Smooth muscle cell (in vitro differentiated cells): Measurements from ENCODE around the gene LIF. TPM values are rescaled to one million over a fixed set of nuclear protein-coding genes. Genes with fewer than 3 reads are reported as not detected.

Source experiments
- DNase-seq: peaks from one replicate; lab custom pipeline; 2025; ENCODE audit not compliant: unreplicated experiment; lab: John Stamatoyannopoulos, UW
- H2AFZ ChIP-seq: fragments of 200-600 bp; sonication (generic); 2 replicates; pipeline ENCODE4 v1.6.0; 2016; ENCODE audit warnings: antibody characterized with exemption, low read depth, mild to moderate bottlenecking
- H3F3A ChIP-seq: fragments of 200-600 bp; sonication (generic); 2 replicates; pipeline ENCODE4 v1.6.0; 2017; ENCODE audit warnings: antibody characterized with exemption, low read depth
- H3K27ac ChIP-seq: fragments of 200-600 bp; sonication (generic); 2 replicates; pipeline ENCODE4 v1.5.1; 2016; ENCODE audit warnings: low read depth, mild to moderate bottlenecking
- H3K27me3 ChIP-seq: fragments of 200-600 bp; sonication (generic); 2 replicates; pipeline ENCODE4 v1.6.1; 2016; ENCODE audit warnings: low read depth, mild to moderate bottlenecking
- H3K36me3 ChIP-seq: fragments of 200-600 bp; sonication (generic); 2 replicates; pipeline ENCODE4 v1.5.1; 2016; ENCODE audit warnings: low read depth
- H3K4me1 ChIP-seq: fragments of 200-600 bp; sonication (generic); 2 replicates; pipeline ENCODE4 v1.5.1; 2016; ENCODE audit warnings: low read depth
- H3K4me2 ChIP-seq: fragments of 200-600 bp; sonication (generic); 2 replicates; pipeline ENCODE4 v1.6.0; 2016; ENCODE audit warnings: mild to moderate bottlenecking
- H3K4me3 ChIP-seq: fragments of 200-600 bp; sonication (generic); 2 replicates; pipeline ENCODE4 v1.5.1; 2016; ENCODE audit warnings: mild to moderate bottlenecking
- H3K79me2 ChIP-seq: fragments of 200-600 bp; sonication (generic); 2 replicates; pipeline ENCODE4 v1.6.0; 2016; ENCODE audit warnings: low read depth, mild to moderate bottlenecking
- H3K9ac ChIP-seq: fragments of 200-600 bp; sonication (generic); 2 replicates; pipeline ENCODE4 v1.6.0; 2016; ENCODE audit warnings: low read depth
- H3K9me3 ChIP-seq: fragments of 200-600 bp; sonication (generic); replicated peaks from 2 replicates; pipeline ENCODE4 v1.5.1; 2016; ENCODE audit warnings: low read depth
- H4K20me1 ChIP-seq: fragments of 200-600 bp; sonication (generic); 2 replicates; pipeline ENCODE4 v1.6.0; 2016; ENCODE audit warnings: low read depth
- CTCF ChIP-seq: fragments of 200-600 bp; sonication (generic); IDR thresholded peaks from 2 replicates; pipeline ENCODE4 v1.5.1; 2017; ENCODE audit warnings: borderline replicate concordance, mild to moderate bottlenecking, antibody characterized with exemption; ENCODE audit not compliant: insufficient read depth, poor library complexity, severe bottlenecking
- WGBS: methylation state at CpG from one replicate; pipeline ENCODE4 v1.1.7; 2016; ENCODE audit warnings: low lambda C conversion rate; 5-methylcytosine and 5-hydroxymethylcytosine counted together
- polyA plus RNA-seq: library from polyadenylated mRNA; unstranded; fragments of >200 nt; fragmentation: Nextera tagmentation; extraction: Ambion mirVana; gene quantifications from 2 replicates; pipeline ENCODE4 v1.2.1, GENCODE V29; 2016
- total RNA-seq: library from RNA; depleted of rRNA; stranded (reverse); fragments of >200 nt; gene quantifications from 2 replicates; pipeline ENCODE4 v1.2.3, GENCODE V29; 2014

The LIF gene
- total and polyA plus RNA-seq, 2 experiments from 2014 or later = 29.9 to 31.2 TPM

DNA sequence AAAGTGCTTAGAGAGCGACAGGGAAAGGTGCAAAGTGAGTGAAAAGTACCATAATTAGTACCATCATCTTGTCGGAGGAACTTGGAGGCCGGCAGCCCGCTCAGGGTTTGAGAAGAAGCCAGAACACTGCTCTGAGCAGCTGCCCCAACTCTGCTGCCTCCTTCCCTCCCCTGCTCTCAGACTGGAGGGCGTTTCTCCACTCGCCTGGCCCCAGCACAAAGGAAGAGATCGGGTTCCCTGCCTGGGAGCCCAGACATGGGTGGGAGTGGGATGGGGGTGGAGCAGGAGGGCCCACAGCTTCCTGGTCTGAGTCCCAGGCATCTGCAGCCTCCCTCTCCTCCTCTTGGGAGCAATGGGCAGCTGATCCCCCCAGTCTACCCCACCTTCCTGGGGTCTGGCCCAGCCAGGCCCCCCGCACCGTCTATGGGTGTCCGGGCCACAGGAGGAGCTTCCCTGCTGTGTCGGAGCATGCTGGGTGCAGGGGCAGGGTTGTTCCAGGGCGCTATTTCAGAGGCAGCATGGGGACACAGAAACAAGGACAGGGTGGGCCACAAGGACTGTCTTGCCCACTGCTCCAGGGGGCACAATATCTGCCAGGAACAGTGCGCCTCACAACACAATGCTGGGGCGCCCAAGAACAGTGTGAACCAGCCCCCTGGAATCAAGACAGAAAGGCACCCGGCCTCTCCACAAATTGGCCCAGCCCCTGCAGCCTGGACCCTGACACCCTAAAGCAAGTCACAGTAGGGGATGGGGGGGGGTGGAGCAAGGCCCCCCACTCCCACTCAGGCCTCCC, 4.8 kb downstream of the LIF start:
- no peak overlapping the region for H3K9ac ChIP-seq
- H3K9me3 ChIP-seq = no peaks in the 10 kb centered on the region
- no peaks in the 10 kb centered on the region for H4K20me1 ChIP-seq
- 76% methylated on average over 15 of the region's 15 CpGs for WGBS
- H3K4me1 ChIP-seq = peaks cover 15% of the 10 kb centered on the region
- TF ChIP-seq CTCF = no peak
- peak overlapping the region; percentile 26 for H3K4me2 ChIP-seq
- H3K27me3 ChIP-seq = no peaks in the 10 kb centered on the region
- peaks cover 38% of the 10 kb centered on the region for H3K79me2 ChIP-seq
- no peak overlapping the region for H2AFZ ChIP-seq
- peak overlapping the region; percentile 44 for H3K27ac ChIP-seq
- no peaks in the 10 kb centered on the region for H3K36me3 ChIP-seq
- peaks cover 21% of the 10 kb centered on the region for H3F3A ChIP-seq
- H3K4me3 ChIP-seq = no peak overlapping the region
- DNase-seq = no peak

- Histone ChIP-seq H4K20me1 (no peaks in the 10 kb centered on the region), H3K9ac (no peak overlapping the region), H3F3A (peaks cover 29% of the 10 kb centered on the region), H3K27me3 (no peaks in the 10 kb centered on the region), H3K79me2 (peaks cover 30% of the 10 kb centered on the region), H3K27ac (peak overlapping the region; percentile 94), H3K9me3 (no peaks in the 10 kb centered on the region), H3K4me3 (no peak overlapping the region), H3K36me3 (no peaks in the 10 kb centered on the region), H3K4me2 (peak overlapping the region; percentile 28), H3K4me1 (peaks cover 19% of the 10 kb centered on the region), H2AFZ (no peak overlapping the region)
- no peak for DNase-seq
- no peak for TF ChIP-seq CTCF
- 76% methylated on average over 24 of the region's 24 CpGs for WGBS
These were observed 5.8 kb downstream of the LIF start for GRCh38 chr22:30240541-30241417.

DNA sequence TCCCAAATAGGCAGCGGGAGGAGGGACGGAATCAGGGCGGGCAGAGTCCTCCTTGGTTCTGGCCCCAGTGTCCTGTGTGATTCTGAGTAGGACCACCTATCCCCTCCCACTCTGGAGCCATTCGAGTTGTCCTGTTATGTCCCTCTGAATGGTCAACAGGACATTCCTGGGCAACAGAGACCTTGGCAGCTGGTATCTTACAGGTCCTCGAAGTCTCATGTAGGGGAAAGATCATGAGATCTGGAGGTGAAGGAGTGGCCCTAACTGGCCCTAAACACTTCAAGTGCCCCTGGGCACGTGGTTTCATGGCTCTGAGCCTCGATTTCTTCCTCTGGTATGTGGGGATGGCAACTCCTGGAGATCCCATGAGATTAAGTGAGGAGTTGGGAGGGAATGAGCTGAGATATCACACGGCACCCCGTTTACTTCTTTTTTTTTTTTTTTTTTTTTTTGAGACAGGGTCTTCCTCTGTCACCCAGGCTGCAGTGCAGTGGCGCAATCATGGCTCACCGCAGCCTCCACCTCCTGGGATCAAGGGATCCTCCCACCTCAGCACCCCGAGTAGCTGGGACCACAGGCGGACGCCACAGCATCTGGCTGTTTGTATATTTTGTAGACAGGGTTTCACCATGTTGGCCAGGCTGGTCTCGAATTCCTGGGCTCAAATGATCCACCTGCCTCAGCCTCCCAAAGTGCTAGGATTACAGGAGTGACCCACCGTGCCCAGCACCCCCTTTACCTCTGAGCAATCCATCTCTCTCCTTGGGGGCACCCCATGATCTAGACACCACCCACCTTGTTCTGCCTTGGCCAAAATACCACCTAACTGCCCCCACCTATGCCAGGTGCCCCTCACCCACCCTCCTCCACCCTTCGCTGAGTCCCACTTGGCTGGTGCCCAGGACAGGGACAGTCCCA, 6.8 kb downstream of the LIF start:
- Histone ChIP-seq H3K4me2 (no peak overlapping the region), H3K27ac (peak overlapping the region; percentile 94), H4K20me1 (no peaks in the 10 kb centered on the region), H3F3A (peaks cover 38% of the 10 kb centered on the region), H3K9ac (no peak overlapping the region), H2AFZ (no peak overlapping the region), H3K4me1 (peaks cover 25% of the 10 kb centered on the region), H3K79me2 (peaks cover 19% of the 10 kb centered on the region), H3K27me3 (no peaks in the 10 kb centered on the region), H3K9me3 (no peaks in the 10 kb centered on the region), H3K36me3 (no peaks in the 10 kb centered on the region), H3K4me3 (no peak overlapping the region)
- 92% methylated on average over 17 of the region's 17 CpGs for WGBS
- TF ChIP-seq CTCF = no peak
- DNase-seq = no peak
